ENCODE results near the gene HTRA3.

The HTRA3 gene

GRCh38 chr4:8325291-8325973, 55.9 kb downstream of the HTRA3 start:
- peak in 1 of 2 donors; percentile 46 for DNase-seq
- peaks cover 0 to 4% (median 0%) of the 10 kb centered on the region in 4 donors for H3K4me1 ChIP-seq
- no peak overlapping the region for H3K4me3 ChIP-seq
- no peak overlapping the region for H3K27ac ChIP-seq
- intact Hi-C loops (cut with DNase I; ENCODE audit: low total_unique reads), result no loop called here
- H3K9me3 ChIP-seq, result peaks cover 0 to 11% (median 9%) of the 10 kb centered on the region in 3 donors
- TF ChIP-seq CTCF (IDR thresholded peaks at IDR 0.05), result no peak
- H3K27me3 ChIP-seq, result no peaks in the 10 kb centered on the region
- no peaks in the 10 kb centered on the region for H3K36me3 ChIP-seq

DNA sequence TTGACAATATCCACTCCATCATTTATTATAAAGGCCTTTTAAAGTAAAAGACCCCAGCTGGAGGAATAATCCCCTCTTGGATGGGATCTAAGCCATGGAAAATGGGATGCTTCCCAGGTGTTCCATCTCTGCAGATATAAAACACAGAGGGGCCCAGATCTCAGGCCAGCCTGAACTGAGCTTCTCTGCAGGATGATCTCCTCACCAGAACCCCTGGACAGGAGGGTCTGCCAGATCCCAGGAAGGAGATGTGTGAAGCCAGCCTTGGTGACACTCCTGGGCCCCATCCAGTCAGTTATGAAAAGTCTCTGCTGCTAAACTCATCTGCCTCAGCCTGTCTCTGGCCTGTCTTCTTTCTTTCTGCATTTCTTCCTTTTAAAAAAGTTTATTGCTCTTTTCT, 56.7 kb downstream of the HTRA3 start:
- peaks cover 0 to 11% (median 9%) of the 10 kb centered on the region in 3 donors for H3K9me3 ChIP-seq
- H3K27ac ChIP-seq, result no peak overlapping the region
- no peak for DNase-seq
- no peaks in the 10 kb centered on the region for H3K36me3 ChIP-seq
- H3K4me3 ChIP-seq, result no peak overlapping the region
- intact Hi-C loops (cut with DNase I; ENCODE audit: low total_unique reads), result no loop called here
- peaks cover 0 to 11% (median 1%) of the 10 kb centered on the region in 4 donors for H3K4me1 ChIP-seq
- H3K27me3 ChIP-seq, result no peaks in the 10 kb centered on the region
- no peak for TF ChIP-seq CTCF (IDR thresholded peaks at IDR 0.05)

GRCh38 chr4:8328456-8328855, 58.9 kb downstream of the HTRA3 start:
- H3K27me3 ChIP-seq, result no peaks in the 10 kb centered on the region
- peaks cover 0 to 11% (median 9%) of the 10 kb centered on the region in 3 donors for H3K9me3 ChIP-seq
- no peak overlapping the region for H3K27ac ChIP-seq
- no peak overlapping the region for H3K4me3 ChIP-seq
- intact Hi-C loops (cut with DNase I; ENCODE audit: low total_unique reads), result no loop called here
- TF ChIP-seq CTCF (IDR thresholded peaks at IDR 0.05), result no peak
- no peaks in the 10 kb centered on the region for H3K36me3 ChIP-seq
- H3K4me1 ChIP-seq, result peaks cover 0 to 14% (median 1%) of the 10 kb centered on the region in 4 donors
- no peak for DNase-seq

- intact Hi-C loops (cut with DNase I; ENCODE audit: low total_unique reads), result no loop called here
- Histone ChIP-seq H3K27ac (no peak overlapping the region), H3K4me3 (no peak overlapping the region), H3K36me3 (no peaks in the 10 kb centered on the region), H3K4me1 (peaks cover 0 to 14% (median 1%) of the 10 kb centered on the region in 4 donors), H3K27me3 (no peaks in the 10 kb centered on the region), H3K9me3 (peaks cover 0 to 7% (median 4%) of the 10 kb centered on the region in 3 donors)
- peak; percentile 14 to 60 for DNase-seq
- TF ChIP-seq CTCF (IDR thresholded peaks at IDR 0.05), result no peak
Observed at GRCh38 chr4:8328866-8329559, 59.5 kb downstream of the HTRA3 start.

DNA sequence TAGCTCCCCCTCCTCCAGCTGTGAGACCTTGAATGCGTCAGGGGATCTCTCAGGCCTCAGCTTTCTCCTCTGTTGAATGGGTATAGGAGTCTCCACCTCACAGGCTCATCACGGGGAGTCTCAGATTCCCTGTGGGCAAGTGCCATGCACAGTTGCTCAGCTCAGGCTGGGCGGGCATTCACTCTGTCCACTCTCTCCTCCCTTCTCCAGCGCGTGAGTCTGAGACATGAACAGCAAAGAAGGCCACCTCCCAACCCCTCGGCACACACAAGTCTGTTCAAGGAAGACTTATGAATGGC, 60.0 kb downstream of the HTRA3 start:
- H3K4me1 ChIP-seq, result peaks cover 0 to 14% (median 1%) of the 10 kb centered on the region in 4 donors
- peak in 1 of 2 donors; percentile 13 for DNase-seq
- H3K4me3 ChIP-seq, result no peak overlapping the region
- no peak for TF ChIP-seq CTCF (IDR thresholded peaks at IDR 0.05)
- no peak overlapping the region for H3K27ac ChIP-seq
- H3K27me3 ChIP-seq, result no peaks in the 10 kb centered on the region
- intact Hi-C loops (cut with DNase I; ENCODE audit: low total_unique reads), result no loop called here
- H3K36me3 ChIP-seq, result no peaks in the 10 kb centered on the region
- H3K9me3 ChIP-seq, result peaks cover 0 to 7% (median 0%) of the 10 kb centered on the region in 3 donors

Measured in tibial artery (tissue), 4 donors.